Inflammatory macrophage treated with lipopolysaccharide for 4 hours (primary cell): ENCODE results near the gene OR10T2.
"Not testable (repeated sequence)": the region's sequence is repeated elsewhere in the genome, so short reads cannot be mapped to it uniquely, and the experiment has no call there.

Source experiments
- DNase-seq: peaks from one replicate; pipeline ENCODE4 v3.0.0-alpha.2; 2020

The OR10T2 gene

GRCh38 chr1:158355773-158356285, 43.4 kb downstream of the OR10T2 start:
- no peak for DNase-seq

- DNase-seq, result peak; percentile 40
Observed at GRCh38 chr1:158354255-158354654, 45.0 kb downstream of the OR10T2 start.

GRCh38 chr1:158353303-158354075, 45.8 kb downstream of the OR10T2 start, which contains the start of gene CD1E:
CD1E (plus strand) TSS chr1:158353894; CDS start chr1:158353989, 95 bp downstream.
- peak; percentile 69 for DNase-seq

- not testable (repeated sequence) for DNase-seq
Observed at GRCh38 chr1:158348946-158349345, 50.3 kb downstream of the OR10T2 start.
